GM11168 (cell line): Measurements from ENCODE around the gene MSI2.

ENCODE experiments used
- in situ Hi-C: fragments of 300-500 bp; cut with MboI; formaldehyde crosslinking; loops from one replicate; pipeline ENCODE4 v1.12.0; 2022; ENCODE audit warnings: low sequenced_read_pairs; ENCODE audit not compliant: unreplicated experiment

MSI2 gene

DNA sequence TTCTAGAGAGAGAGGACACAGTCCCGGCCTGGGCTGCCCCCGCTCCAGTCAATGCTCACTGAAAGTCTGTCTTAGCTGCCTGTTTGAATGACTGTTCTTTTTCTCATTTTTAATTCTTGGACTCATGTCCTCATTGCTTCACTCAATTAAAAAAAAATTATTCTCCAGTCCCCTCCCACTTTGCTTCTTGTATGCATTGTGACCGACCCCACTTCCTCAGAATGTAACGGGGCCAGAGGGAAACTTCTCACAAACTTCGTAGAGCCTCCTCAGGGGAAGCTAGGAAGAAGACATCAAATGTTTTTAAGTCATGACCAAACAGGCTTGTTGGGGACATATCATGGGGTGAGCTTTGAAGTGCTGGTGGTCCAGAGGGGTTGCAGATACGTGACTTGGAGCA is 375.5 kb downstream of the MSI2 start:
- in situ Hi-C loops = no loop called here

DNA sequence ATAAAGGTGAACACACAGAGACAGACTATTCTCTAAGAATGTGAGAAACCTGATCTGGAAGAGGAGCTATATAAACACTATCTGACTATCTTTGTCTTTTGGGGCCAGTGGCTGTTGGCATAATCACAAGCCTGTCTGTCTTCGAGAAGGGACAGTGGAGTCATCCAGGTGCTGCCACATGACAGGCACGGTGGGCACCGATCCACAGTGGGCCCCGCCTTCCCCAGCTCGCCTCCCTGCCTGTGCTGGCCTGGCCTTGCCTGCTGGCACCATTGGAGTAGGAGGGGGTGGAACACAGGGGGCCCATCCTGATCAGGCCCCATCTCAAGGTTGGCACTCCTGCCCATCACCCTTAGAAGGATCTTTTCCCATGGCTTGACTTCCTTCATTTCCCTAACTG is 376.0 kb downstream of the MSI2 start:
- in situ Hi-C loops = no loop called here

GRCh38 chr17:57633236-57633635 is 376.9 kb downstream of the MSI2 start:
- in situ Hi-C loops = no loop called here

DNA sequence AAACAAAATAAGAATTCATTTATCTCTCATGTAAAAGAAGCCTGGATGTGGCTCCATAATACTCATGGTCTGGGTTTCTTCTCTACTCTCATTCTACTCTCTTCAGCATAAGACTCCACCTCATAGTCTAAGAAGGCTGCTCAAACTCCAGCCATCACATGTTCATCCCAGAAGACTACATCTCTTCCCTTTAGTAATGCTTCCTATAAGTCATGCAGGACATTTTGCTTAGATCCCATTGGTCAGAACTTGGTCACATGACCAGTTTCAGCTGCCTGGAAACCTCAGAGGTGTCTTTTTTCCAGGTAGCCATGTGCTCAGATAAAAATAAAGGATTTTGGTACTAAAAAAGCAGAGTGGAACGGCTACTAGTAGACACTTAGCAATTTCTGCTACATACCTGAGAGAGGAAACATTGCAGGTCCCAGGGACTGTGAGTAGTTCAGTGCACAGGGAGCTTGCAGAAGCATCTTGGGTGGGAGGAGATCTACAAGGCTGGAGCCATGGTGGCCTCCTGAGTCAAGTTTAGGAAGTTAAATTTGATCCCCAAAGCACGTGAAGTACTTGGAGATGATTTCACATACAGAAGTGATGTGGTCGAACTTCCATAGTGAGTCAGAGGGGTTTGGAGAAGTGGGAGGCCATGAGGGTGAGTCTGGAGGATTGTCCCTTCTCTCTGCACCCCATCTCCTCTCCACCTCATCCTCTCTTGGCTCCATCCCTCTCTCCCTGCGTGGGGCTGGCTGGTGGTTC is 378.6 kb downstream of the MSI2 start:
- in situ Hi-C loops = no loop called here

- in situ Hi-C loops = no loop called here
Observed at GRCh38 chr17:57636274-57636673, 380.0 kb downstream of the MSI2 start.

GRCh38 chr17:57636985-57637665 is 380.8 kb downstream of the MSI2 start:
- in situ Hi-C loops = no loop called here

DNA sequence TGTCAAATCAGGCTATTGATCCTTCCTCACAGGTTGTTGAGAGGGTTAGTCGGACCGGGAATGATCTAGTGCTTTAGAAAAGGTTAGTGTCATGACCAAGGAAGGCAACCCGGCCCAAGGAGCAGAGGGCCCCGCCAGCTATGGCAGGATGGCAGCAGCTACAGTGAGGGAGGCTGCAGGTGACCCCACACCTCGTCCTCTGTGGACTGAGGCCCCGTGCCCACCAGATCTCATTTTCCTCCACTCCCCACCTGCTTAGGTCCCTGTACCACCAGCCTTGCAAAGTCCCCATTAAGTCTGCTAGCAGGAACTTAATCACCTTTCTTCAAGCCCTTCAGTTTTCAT is 381.3 kb downstream of the MSI2 start:
- in situ Hi-C loops = no loop called here

DNA sequence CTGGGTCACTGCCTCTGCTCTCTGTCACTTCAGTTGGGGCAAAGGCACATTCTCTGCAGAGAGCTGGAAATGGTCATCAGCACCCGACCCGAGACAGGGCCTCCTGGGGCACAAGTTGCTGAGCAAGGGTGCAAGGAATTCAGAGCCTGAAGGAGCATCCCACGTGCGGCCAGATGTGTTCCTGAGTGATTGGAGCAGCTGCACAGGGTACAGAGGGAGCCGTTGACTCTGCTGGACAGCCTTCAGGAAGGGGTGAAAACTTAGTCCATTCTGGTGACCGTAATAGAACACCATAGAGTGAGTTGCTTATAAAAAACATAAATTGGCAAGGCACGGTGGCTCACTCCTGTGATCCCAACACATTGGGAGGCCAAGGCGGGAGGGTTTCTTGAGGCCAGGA is 382.0 kb downstream of the MSI2 start:
- in situ Hi-C loops = no loop called here

GRCh38 chr17:57639381-57639780 is 383.1 kb downstream of the MSI2 start:
- in situ Hi-C loops = no loop called here

GRCh38 chr17:57640079-57640478 is 383.8 kb downstream of the MSI2 start:
- in situ Hi-C loops = no loop called here

DNA sequence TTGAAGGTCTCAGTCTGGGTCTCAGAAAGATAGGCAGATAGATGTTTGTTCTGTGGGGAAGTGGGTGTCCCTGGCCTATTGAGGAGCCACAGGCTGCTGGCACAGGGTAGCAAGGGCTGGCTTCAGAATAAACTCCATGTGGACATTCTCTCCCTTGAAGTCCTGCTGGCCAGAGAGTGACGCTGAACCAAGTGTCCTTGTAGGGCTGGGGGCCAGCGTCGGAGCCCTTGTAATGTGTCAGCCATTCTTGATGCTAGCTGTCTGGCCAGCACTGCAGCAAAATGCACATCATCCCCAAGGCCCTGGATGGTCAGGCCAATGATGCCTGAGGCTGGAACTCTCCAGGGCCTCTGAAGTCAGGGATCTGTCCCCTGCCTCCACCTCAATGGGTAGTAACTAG is 385.4 kb downstream of the MSI2 start:
- in situ Hi-C loops = no loop called here

DNA sequence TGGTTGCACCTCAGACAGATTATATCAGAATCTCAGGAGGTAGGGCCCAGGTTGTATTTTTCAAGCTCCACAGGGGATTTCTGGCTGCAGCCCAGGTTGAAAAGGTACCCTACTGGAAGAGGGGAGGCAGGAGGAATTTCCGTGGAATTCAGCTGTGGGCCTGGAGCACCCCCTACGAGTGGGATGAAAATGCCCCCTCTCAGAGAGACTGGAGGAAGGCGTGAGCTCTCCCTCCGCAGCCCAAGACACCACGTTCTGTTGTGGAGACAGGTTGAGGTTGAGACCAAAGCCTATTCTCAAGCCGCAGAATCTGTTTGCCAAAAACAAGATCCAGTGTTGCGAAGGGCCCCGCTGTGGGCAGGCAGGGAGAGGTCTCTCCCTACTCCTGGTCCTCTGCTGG is 386.7 kb downstream of the MSI2 start:
- in situ Hi-C loops = no loop called here

DNA sequence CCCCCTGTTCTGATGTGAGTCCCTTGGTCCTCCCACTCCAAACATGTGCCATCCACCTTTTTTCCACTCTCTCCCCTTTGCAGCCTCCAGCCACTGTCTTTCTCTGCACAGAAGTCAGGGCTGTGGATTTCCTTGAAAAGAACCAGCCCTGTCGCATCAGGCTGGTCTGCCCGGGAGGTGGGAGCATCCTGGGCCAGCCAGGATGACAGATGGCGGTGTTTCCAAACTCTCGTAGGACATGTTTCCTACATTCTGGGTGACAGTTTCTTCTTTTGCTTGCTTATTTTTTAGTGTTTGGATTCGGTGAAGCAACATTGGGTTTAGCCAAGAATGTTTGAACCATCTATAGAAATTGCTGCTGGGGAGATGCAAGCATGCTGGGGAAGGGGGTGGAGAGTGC is 388.0 kb downstream of the MSI2 start:
- in situ Hi-C loops = no loop called here

- in situ Hi-C loops = no loop called here
Observed at GRCh38 chr17:57645950-57646665, 389.8 kb downstream of the MSI2 start.

- in situ Hi-C loops = no loop called here
Observed at GRCh38 chr17:57648720-57649119, 392.4 kb downstream of the MSI2 start.

- in situ Hi-C loops = no loop called here
Observed at GRCh38 chr17:57649191-57649590, 392.9 kb downstream of the MSI2 start.

- in situ Hi-C loops = no loop called here
Observed at GRCh38 chr17:57649731-57650484, 393.6 kb downstream of the MSI2 start.

DNA sequence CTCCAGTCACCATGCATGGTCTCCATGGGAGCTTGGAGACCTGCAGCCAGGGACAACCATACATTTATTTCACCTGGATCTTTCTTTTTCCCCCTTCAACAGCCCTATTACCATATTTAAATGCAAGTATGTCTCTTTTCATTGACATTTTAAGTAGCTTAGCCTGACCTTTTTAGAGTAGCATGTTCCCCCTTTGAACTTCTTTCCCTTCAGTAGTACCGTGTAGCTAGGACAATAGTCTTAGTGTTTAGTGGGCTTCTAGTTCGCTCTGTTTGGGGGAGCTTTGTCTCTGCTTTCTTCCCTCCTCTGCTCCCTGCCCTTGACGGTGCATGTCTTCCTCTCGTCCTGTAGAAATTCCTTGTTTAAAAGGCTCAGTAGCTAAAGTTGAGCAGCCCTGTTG is 394.2 kb downstream of the MSI2 start:
- in situ Hi-C loops = no loop called here

DNA sequence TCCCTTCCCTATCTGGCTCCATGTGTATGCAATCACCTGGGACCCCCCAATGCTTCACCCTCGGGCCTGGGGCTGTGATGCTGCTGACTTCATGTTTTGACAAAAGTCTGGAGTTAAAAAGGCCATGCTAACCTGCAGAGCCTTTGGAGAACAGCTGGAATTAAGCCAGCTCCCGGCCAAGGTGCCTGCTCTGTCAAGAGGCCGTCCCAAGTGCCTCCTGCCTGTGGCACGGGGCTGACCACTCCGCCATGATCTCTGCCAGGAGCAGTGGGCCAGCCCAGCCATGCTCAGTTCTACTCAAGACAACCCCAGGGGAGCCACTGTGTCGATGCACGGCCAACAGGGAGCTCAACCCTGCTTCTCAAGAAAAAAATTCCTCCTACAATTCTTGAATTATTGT is 395.1 kb downstream of the MSI2 start:
- in situ Hi-C loops = no loop called here

GRCh38 chr17:57651996-57652395 is 395.7 kb downstream of the MSI2 start:
- in situ Hi-C loops = no loop called here

DNA sequence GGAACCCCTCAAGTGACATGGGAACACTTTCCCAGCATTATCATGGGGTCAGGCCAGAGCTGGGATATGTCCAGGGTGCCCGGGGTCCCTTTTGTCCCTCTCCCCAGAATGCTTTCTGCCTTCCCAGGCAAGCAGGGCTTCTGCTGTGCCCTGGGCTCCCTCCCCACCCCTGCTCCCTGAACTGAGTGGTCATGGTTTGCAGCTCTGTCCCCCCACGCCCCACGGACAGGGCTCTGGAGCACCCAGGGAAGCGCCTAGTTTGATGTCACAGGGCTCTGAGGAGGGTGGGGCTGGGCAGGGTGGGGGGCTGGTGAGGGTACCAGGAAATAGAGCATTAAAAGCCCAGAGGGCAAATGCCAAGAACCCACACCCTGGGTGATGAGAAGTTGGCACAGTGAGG is 396.5 kb downstream of the MSI2 start:
- in situ Hi-C loops = no loop called here
